HCT116 (cell line): ENCODE measurements around the gene SYTL2.

Source experiments
- POLR2A ChIP-seq: IDR thresholded peaks from 2 replicates; pipeline ENCODE4 v1.7.0; 2011; ENCODE audit warnings: borderline replicate concordance; ENCODE audit not compliant: insufficient read depth, insufficient read length; ENCODE audit errors: extremely low read depth
- POLR2AphosphoS5 ChIP-seq: IDR thresholded peaks from 2 replicates; pipeline ENCODE4 v1.6.1; 2011; ENCODE audit warnings: mild to moderate bottlenecking, low read depth, low read length, moderate library complexity
- ZNF274 ChIP-seq: fragments of 200-500 bp; sonication (Bioruptor generic); IDR thresholded peaks from 2 replicates; pipeline ENCODE4 v1.6.1; 2014; ENCODE audit warnings: mild to moderate bottlenecking, low read depth, low read length, inconsistent platforms
- TF ChIP-seq, protein P1 (sequence below), 3 experiments: fragments of 200-600 bp in 1 of 3; sonication (generic) in 1 of 3; IDR thresholded peaks in 2 of 3; conservative IDR thresholded peaks in 1 of 3; 2 replicates each; pipeline ENCODE4 v1.5.1; 2012 to 2017; ENCODE audit warnings: low read depth in 2 of 3, low read length in 2 of 3, antibody characterized with exemption in 1 of 3, borderline replicate concordance in 1 of 3, control low read depth in 1 of 3, mild to moderate bottlenecking in 1 of 3, mixed read lengths in 1 of 3, mixed run types in 1 of 3, moderate library complexity in 1 of 3; ENCODE audit not compliant: insufficient read depth in 1 of 3
- TF ChIP-seq, protein P2 (sequence below): IDR thresholded peaks from 2 replicates; pipeline ENCODE4 v1.6.1; 2011; ENCODE audit warnings: mild to moderate bottlenecking, low read length, moderate library complexity; ENCODE audit not compliant: insufficient replicate concordance; ENCODE audit errors: extremely low read depth

DNA sequence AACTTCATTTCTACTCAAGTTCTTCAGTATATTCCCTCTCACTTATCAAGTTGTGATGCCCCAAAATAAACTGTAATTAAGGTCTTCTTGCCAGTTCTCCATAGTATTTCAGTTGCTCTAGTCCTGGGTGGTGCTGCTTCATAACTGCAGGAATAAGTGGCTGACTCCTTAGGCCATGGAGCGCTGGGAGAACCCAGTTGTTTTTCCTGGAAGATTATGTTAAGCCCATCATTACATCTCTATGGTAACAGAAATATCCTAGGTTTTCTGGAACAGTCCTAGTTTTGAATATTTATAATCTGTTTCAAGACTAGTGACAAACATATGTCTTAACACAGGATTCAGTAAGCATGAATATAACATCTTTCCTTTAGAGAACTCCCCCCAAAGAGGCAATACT is 7.6 kb downstream of the SYTL2 start:
- TF ChIP-seq POLR2AphosphoS5 (no peak), ZNF274 (no peak), POLR2A (no peak)
- TF ChIP-seq, protein P1, sequence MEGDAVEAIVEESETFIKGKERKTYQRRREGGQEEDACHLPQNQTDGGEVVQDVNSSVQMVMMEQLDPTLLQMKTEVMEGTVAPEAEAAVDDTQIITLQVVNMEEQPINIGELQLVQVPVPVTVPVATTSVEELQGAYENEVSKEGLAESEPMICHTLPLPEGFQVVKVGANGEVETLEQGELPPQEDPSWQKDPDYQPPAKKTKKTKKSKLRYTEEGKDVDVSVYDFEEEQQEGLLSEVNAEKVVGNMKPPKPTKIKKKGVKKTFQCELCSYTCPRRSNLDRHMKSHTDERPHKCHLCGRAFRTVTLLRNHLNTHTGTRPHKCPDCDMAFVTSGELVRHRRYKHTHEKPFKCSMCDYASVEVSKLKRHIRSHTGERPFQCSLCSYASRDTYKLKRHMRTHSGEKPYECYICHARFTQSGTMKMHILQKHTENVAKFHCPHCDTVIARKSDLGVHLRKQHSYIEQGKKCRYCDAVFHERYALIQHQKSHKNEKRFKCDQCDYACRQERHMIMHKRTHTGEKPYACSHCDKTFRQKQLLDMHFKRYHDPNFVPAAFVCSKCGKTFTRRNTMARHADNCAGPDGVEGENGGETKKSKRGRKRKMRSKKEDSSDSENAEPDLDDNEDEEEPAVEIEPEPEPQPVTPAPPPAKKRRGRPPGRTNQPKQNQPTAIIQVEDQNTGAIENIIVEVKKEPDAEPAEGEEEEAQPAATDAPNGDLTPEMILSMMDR (IDR thresholded peaks at IDR 0.05 in 2 of 3, conservative IDR thresholded peaks at IDR 0.05 in 1 of 3; ENCODE audit: borderline replicate concordance in 1 of 3, insufficient read depth in 1 of 3, low read depth in 2 of 3, low read length in 2 of 3) = no peak
- TF ChIP-seq, protein P2, sequence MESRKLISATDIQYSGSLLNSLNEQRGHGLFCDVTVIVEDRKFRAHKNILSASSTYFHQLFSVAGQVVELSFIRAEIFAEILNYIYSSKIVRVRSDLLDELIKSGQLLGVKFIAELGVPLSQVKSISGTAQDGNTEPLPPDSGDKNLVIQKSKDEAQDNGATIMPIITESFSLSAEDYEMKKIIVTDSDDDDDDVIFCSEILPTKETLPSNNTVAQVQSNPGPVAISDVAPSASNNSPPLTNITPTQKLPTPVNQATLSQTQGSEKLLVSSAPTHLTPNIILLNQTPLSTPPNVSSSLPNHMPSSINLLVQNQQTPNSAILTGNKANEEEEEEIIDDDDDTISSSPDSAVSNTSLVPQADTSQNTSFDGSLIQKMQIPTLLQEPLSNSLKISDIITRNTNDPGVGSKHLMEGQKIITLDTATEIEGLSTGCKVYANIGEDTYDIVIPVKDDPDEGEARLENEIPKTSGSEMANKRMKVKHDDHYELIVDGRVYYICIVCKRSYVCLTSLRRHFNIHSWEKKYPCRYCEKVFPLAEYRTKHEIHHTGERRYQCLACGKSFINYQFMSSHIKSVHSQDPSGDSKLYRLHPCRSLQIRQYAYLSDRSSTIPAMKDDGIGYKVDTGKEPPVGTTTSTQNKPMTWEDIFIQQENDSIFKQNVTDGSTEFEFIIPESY = no peak
